Measurements from ENCODE around the gene ABCC4. TPM values are rescaled to one million over a fixed set of nuclear protein-coding genes. Genes with fewer than 3 reads are reported as not detected.

ABCC4 gene
- total RNA-seq, 1 donor from 2014 or later: 4.6 TPM

- intact Hi-C loops (cut with micrococcal nuclease): no loop called here
Measured at GRCh38 chr13:95003019-95003813, 298.0 kb downstream of the ABCC4 start.

DNA sequence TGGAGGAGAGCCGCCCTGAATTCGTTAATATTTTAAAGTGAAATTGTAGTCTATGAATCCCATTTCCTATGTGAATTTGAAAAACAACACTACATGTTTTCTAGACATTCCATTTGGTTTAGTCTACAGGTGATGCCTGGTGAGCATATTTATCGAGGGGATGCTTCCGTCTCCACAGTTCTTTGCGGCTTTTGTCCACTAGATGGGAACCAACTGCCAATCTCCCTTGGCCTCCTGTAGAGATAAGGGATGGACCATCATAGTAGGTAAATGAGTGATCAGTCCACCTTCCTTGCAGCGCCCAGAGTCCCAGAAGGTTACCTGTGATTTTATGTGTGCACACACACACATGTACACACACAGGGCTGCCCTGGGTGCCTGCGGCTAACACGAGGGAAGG, 299.1 kb downstream of the ABCC4 start:
- intact Hi-C loops (cut with micrococcal nuclease): no loop called here

GRCh38 chr13:94999871-95000270, 301.4 kb downstream of the ABCC4 start:
- intact Hi-C loops (cut with micrococcal nuclease): no loop called here

- intact Hi-C loops (cut with micrococcal nuclease): no loop called here
Measured at GRCh38 chr13:94997126-94997525, 304.1 kb downstream of the ABCC4 start.

- intact Hi-C loops (cut with micrococcal nuclease): no loop called here
Measured at GRCh38 chr13:94996445-94996844, 304.8 kb downstream of the ABCC4 start.

GRCh38 chr13:94994506-94994905, 306.7 kb downstream of the ABCC4 start:
- intact Hi-C loops (cut with micrococcal nuclease): no loop called here

DNA sequence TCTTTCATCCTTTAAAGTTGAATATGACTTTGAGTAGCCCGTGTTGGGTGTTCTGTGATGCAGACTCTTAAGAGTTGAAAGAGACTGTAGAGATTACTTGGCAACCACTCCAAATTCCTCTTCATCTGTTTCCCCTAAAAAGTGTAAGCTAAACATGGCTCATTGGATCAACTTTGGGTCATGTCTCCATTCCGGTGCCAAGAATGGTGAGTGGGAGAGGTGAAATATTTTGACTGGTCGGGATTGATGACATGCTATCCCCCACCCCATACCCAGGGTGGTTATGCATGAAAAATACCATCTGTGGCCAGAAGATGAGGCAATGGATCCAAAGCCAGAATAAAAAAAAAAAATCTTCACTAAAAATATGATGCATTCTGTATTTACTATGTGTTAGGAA, 307.6 kb downstream of the ABCC4 start:
- intact Hi-C loops (cut with micrococcal nuclease): no loop called here

- intact Hi-C loops (cut with micrococcal nuclease): no loop called here
Measured at GRCh38 chr13:94992036-94992960, 309.0 kb downstream of the ABCC4 start.

- intact Hi-C loops (cut with micrococcal nuclease): no loop called here
Measured at GRCh38 chr13:94988654-94989053, 312.6 kb downstream of the ABCC4 start.

GRCh38 chr13:94987869-94988268, 313.4 kb downstream of the ABCC4 start:
- intact Hi-C loops (cut with micrococcal nuclease): no loop called here

DNA sequence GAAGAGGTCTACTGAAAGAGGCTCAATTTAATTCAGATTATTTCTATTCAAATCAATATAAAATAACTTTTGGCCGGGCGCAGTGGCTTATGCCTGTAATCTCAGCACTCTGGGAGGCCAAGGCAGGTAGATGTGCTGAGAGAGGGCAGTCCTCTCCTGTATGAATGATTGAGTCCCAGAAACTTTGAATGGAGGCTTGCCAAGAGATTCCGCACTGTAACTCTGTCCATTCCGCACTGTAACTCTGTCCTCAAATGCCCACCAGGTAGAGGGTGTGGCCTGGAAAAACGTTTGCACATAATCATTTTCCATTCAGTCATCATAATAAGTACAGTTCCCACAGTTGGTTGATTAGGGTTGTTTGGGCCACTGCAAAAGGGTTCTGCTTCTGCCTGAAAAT, 314.2 kb downstream of the ABCC4 start:
- intact Hi-C loops (cut with micrococcal nuclease): no loop called here

DNA sequence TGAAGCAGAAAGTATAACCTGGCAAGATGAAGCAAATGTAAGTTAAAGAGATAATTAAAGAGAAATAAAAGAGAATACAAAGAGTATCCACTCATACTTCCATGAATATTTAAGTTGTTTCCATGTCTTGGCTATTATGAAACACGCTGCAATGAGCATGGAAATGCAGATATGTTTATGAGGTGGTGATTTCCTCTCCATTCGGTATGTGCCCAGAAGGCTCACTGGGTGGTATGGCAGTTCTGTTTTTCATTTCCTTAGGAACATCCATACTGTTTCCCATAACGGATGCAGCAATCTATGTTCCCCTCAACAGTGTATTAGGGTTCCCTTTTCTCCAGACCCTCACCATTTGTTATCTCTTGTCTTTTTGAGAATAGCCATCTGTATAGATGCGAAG, 316.3 kb downstream of the ABCC4 start:
- intact Hi-C loops (cut with micrococcal nuclease): no loop called here

DNA sequence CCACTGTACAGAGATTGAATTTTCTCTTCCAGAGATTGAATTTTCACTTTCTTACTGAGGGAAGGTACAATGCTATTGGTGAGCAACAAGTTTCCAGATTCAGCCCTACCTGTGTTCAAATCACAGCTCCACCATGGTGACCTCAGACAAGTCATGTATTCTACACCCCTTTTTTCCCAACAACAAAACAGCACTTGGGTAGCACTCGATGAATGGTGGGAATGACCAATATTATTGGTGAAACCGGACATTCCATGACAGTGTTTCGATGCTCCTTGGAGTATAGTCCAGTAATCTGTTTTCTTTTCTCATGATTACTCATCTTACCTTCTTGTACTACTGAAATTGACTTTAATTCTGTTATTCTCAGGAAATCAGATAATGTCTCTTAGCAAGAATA, 322.7 kb downstream of the ABCC4 start:
- intact Hi-C loops (cut with micrococcal nuclease): no loop called here

GRCh38 chr13:94974015-94974951, 327.0 kb downstream of the ABCC4 start:
- intact Hi-C loops (cut with micrococcal nuclease): no loop called here

DNA sequence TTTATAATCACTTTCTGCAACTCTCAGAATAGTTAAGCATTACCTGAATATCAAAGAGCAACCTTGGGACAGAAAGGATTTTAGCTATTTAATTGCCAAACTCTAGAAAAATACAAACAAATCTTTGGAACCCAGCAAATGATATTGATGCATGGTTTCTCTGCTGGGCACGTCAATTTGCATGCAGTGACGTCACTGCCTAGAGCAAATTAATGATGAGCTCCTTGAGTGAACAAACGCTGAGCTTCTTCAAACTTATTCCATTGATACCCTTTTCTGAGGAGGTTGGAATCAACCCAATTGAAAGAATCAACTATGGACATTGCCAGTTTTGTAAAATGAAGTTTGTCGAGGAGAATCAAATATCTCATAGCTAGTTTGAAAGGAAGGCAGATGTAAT, 329.0 kb downstream of the ABCC4 start:
- intact Hi-C loops (cut with micrococcal nuclease): no loop called here

Measured in T-helper 1 cell treated with Interleukin-12 subunit alpha and Interleukin-12 subunit beta and Interleukin-4 antibody, amounts not matched to agents 30 ng/mL and 1 ng/mL, for 36 hours (primary cell).